HepG2 (cell line): ENCODE measurements around the gene DOCK11. TPM values are rescaled to one million over a fixed set of nuclear protein-coding genes. Genes with fewer than 3 reads are reported as not detected.

Experiments used
- ATAC-seq: fragments of 200-7000 bp; cut with Tn5 transposase; 3 replicates; pipeline ENCODE4 v1.9.1; 2020; ENCODE audit warnings: mild to moderate bottlenecking, moderate library complexity
- BruUV-seq: library from RNA; stranded (reverse); fragments of 400-500 nt; replicated peaks from 2 replicates; lab custom pipeline; 2021; lab: Mats Ljungman, UMichigan
- CTCF ChIA-PET: fragments of 300-600 bp; formaldehyde crosslinking; extraction: SDS; loops from one replicate; lab custom pipeline; 2021; ENCODE audit warnings: low total read pairs, inconsistent platforms, low intra/inter-chr PET ratio; lab: Yijun Ruan, JAX
- POLR2A ChIA-PET: fragments of 350-600 bp; sonication (Branson Sonifier 250); formaldehyde crosslinking; loops from one replicate; lab custom pipeline; 2020; ENCODE audit warnings: antibody characterized with exemption, inconsistent platforms; lab: Yijun Ruan, JAX
- DNase-seq: peaks from one replicate; pipeline ENCODE4 v3.0.0-alpha.2; 2015; ENCODE audit warnings: low spot score
- FAIRE-seq: peaks from 3 replicates; lab custom pipeline; 2011; peaks lifted over from hg19 to GRCh38; lab: Jason Lieb, UNC
- H2AFZ ChIP-seq: one replicate; pipeline ENCODE4 v1.6.1; 2011; ENCODE audit warnings: low read length, inconsistent platforms
- H3K27ac ChIP-seq: fragments of 300-600 bp; 3 replicates; pipeline ENCODE4 v1.8.0; 2011; ENCODE audit warnings: mixed run types, mild to moderate bottlenecking, mixed read lengths, low read length, inconsistent platforms; ENCODE audit not compliant: insufficient read depth; ENCODE audit errors: extremely low read length
- H3K27me3 ChIP-seq, 2 experiments: fragments of 200-600 bp in 1 of 2; 2 replicates in 1 of 2; 3 replicates in 1 of 2; pipeline versions ENCODE4 v1.6.0 to v1.8.0; 2011; ENCODE audit warnings: low read length in 2 of 2, mild to moderate bottlenecking in 2 of 2, moderate library complexity in 2 of 2, inconsistent platforms in 1 of 2; ENCODE audit not compliant: insufficient read depth in 2 of 2, control insufficient read depth in 1 of 2
- H3K36me3 ChIP-seq, 2 experiments: fragments of 200-600 bp in 1 of 2; replicated peaks in 1 of 2; 2 replicates in 1 of 2; 3 replicates in 1 of 2; pipeline versions ENCODE4 v1.5.1 to v1.8.0; 2011; ENCODE audit warnings: low read length in 2 of 2, inconsistent platforms in 1 of 2; ENCODE audit not compliant: insufficient read depth in 2 of 2, control insufficient read depth in 1 of 2
- H3K4me1 ChIP-seq: 2 replicates; pipeline ENCODE4 v1.5.1; 2012; ENCODE audit warnings: low read length, inconsistent platforms; ENCODE audit not compliant: insufficient read depth
- H3K4me2 ChIP-seq: 2 replicates; pipeline ENCODE4 v1.6.0; 2011; ENCODE audit warnings: low read depth, low read length, inconsistent platforms
- H3K4me3 ChIP-seq, 3 experiments: fragments of 200-600 bp in 1 of 3; sonication (generic), shearing (Covaris generic) in 1 of 3; replicated peaks in 1 of 3; 2 replicates each; pipeline ENCODE4 v1.5.1; 2011 to 2016; ENCODE audit warnings: low read length in 3 of 3, inconsistent platforms in 2 of 3, low read depth in 2 of 3, mild to moderate bottlenecking in 2 of 3, control low read depth in 1 of 3, mixed read lengths in 1 of 3; ENCODE audit not compliant: insufficient read depth in 1 of 3
- H3K79me2 ChIP-seq: one replicate; pipeline ENCODE4 v1.6.1; 2011; ENCODE audit warnings: low read length, inconsistent platforms; ENCODE audit not compliant: insufficient read depth
- H3K9ac ChIP-seq: 2 replicates; pipeline ENCODE4 v1.6.0; 2011; ENCODE audit warnings: mild to moderate bottlenecking, low read depth, low read length, inconsistent platforms; ENCODE audit not compliant: insufficient read depth
- H3K9me3 ChIP-seq: 2 replicates; pipeline ENCODE4 v1.5.1; 2012; ENCODE audit warnings: mild to moderate bottlenecking, low read length
- H4K20me1 ChIP-seq: 2 replicates; pipeline ENCODE4 v1.6.0; 2011; ENCODE audit warnings: inconsistent platforms, mild to moderate bottlenecking, low read length, moderate library complexity; ENCODE audit not compliant: insufficient read depth
- ELF4 ChIP-seq: sonication (generic); formaldehyde crosslinking; IDR thresholded peaks from 2 replicates; pipeline ENCODE4 v1.5.0; 2020; ENCODE audit warnings: missing genetic modification reagents, mild to moderate bottlenecking, moderate library complexity, borderline replicate concordance
- GTF3A ChIP-seq: sonication (generic); formaldehyde crosslinking; conservative IDR thresholded peaks from 2 replicates; pipeline ENCODE4 v1.4.0; 2020; ENCODE audit warnings: mild to moderate bottlenecking, missing genetic modification reagents
- JUN ChIP-seq: sonication (generic); formaldehyde crosslinking; IDR thresholded peaks from 2 replicates; pipeline ENCODE4 v1.4.0; 2020; ENCODE audit warnings: mild to moderate bottlenecking, missing genetic modification reagents
- KMT2B ChIP-seq: IDR thresholded peaks from 2 replicates; pipeline ENCODE4 v1.6.1; 2016; ENCODE audit warnings: missing genetic modification reagents, missing compliant biosample characterization
- MXI1 ChIP-seq: IDR thresholded peaks from 3 replicates; pipeline ENCODE4 v1.6.1; 2012; ENCODE audit warnings: low read depth, low read length, inconsistent platforms, borderline replicate concordance
- NFIC ChIP-seq: IDR thresholded peaks from 2 replicates; pipeline ENCODE4 v1.6.1; 2012; ENCODE audit warnings: mild to moderate bottlenecking, low read length, inconsistent platforms
- ZBTB42 ChIP-seq: sonication (generic); formaldehyde crosslinking; IDR thresholded peaks from 2 replicates; pipeline ENCODE4 v1.5.0; 2020; ENCODE audit warnings: mild to moderate bottlenecking, missing genetic modification reagents
- ZFP36L1 ChIP-seq: sonication (generic); formaldehyde crosslinking; IDR thresholded peaks from 2 replicates; pipeline ENCODE4 v1.8.0; 2022; ENCODE audit warnings: mild to moderate bottlenecking, missing genetic modification reagents, moderate library complexity
- ZNF24 ChIP-seq: fragments of 450-650 bp; IDR thresholded peaks from 2 replicates; pipeline ENCODE4 v1.6.1; 2017; ENCODE audit warnings: antibody characterized with exemption, mild to moderate bottlenecking
- ZNF3 ChIP-seq: IDR thresholded peaks from 2 replicates; pipeline ENCODE4 v1.7.0; 2017; ENCODE audit warnings: inconsistent platforms
- ZNF552 ChIP-seq: sonication (generic); formaldehyde crosslinking; IDR thresholded peaks from 2 replicates; pipeline ENCODE4 v1.9.0; 2022; ENCODE audit warnings: missing genetic modification reagents, mild to moderate bottlenecking, borderline replicate concordance
- ZZZ3 ChIP-seq: sonication (generic); formaldehyde crosslinking; IDR thresholded peaks from 2 replicates; pipeline ENCODE4 v1.4.0; 2020; ENCODE audit warnings: missing genetic modification reagents, mild to moderate bottlenecking, borderline replicate concordance
- WGBS: methylation state at CpG from one replicate; pipeline ENCODE4 v1.1.6; 2017; ENCODE audit warnings: low lambda C conversion rate; 5-methylcytosine and 5-hydroxymethylcytosine counted together
- in situ Hi-C: cut with HindIII; loops from 2 replicates; pipeline ENCODE4 v1.10.0; 2017; ENCODE audit warnings: low pct_unique_long_range_greater_than_20kb; ENCODE audit not compliant: extremely low pct_ligation_motif_present
- intact Hi-C: fragments of 100-400 bp; cut with micrococcal nuclease; formaldehyde crosslinking; loops from one replicate; pipeline ENCODE4 v1.10.0; 2022; ENCODE audit not compliant: unreplicated experiment
- polyA plus RNA-seq, 8 experiments: library from polyadenylated mRNA; depleted of rRNA in 3 of 8; stranded (reverse) in 7 of 8; unstranded in 1 of 8; fragments of >200 nt; fragmentation: Illumina TruSeq in 4 of 8; extraction: Trizol in 4 of 8; gene quantifications; 2 replicates each; pipeline versions ENCODE4 v1.2.1 to v1.2.3, GENCODE V29; 2011 to 2016; ENCODE audit warnings: low read depth in 4 of 8, missing spikeins in 1 of 8, mixed read lengths in 1 of 8; ENCODE audit not compliant: insufficient read depth in 1 of 8
- total RNA-seq, 5 experiments: library from RNA; depleted of rRNA; stranded (reverse); fragments of >200 nt; fragmentation: Illumina TruSeq; extraction: Trizol; gene quantifications; 2 replicates each; pipeline ENCODE4 v1.2.3, GENCODE V29; 2016; ENCODE audit warnings: low read depth in 1 of 5
- TF ChIP-seq, protein P1 (sequence below): sonication (generic); formaldehyde crosslinking; IDR thresholded peaks from 2 replicates; pipeline ENCODE4 v1.4.0; 2020; ENCODE audit warnings: mild to moderate bottlenecking, missing genetic modification reagents

DOCK11 gene
- total and polyA plus RNA-seq, 2 of the 13 experiments (the other 11 are each of a cell fraction or from before 2014, with no cell fraction given): 0.02 to 0.12 TPM

- no TSS peak for BruUV-seq
- no peak overlapping the region for H3K27ac ChIP-seq
- DNase-seq (no peak), ATAC-seq (no peak), FAIRE-seq (no peak)
- ChIA-PET CTCF (no interaction called here), POLR2A (no interaction called here)
- H3K79me2 ChIP-seq: no peaks in the 10 kb centered on the region
- intact Hi-C loops (no loop called here), in situ Hi-C loops (no loop called here)
- 68% methylated on average over 3 of the region's 3 CpGs for WGBS
- no peak overlapping the region for H3K4me2 ChIP-seq
- no peaks in the 10 kb centered on the region for H3K27me3 ChIP-seq
- no peak overlapping the region for H3K4me3 ChIP-seq
- no peaks in the 10 kb centered on the region for H3K36me3 ChIP-seq
- no peaks in the 10 kb centered on the region for H3K4me1 ChIP-seq
- H2AFZ ChIP-seq: no peak overlapping the region
- H3K9me3 ChIP-seq: no peaks in the 10 kb centered on the region
- TF ChIP-seq ZNF24 (no peak), ZBTB42 (CRISPR knock-in tag) (no peak), ZNF3 (no peak), JUN (no peak), ZNF552 (CRISPR knock-in tag) (no peak), ZZZ3 (CRISPR knock-in tag) (no peak), ZFP36L1 (no peak), GTF3A (CRISPR knock-in tag) (no peak), NFIC (no peak), MXI1 (no peak), KMT2B (CRISPR knock-in tag) (no peak), ELF4 (CRISPR knock-in tag) (no peak)
- TF ChIP-seq, protein P1, sequence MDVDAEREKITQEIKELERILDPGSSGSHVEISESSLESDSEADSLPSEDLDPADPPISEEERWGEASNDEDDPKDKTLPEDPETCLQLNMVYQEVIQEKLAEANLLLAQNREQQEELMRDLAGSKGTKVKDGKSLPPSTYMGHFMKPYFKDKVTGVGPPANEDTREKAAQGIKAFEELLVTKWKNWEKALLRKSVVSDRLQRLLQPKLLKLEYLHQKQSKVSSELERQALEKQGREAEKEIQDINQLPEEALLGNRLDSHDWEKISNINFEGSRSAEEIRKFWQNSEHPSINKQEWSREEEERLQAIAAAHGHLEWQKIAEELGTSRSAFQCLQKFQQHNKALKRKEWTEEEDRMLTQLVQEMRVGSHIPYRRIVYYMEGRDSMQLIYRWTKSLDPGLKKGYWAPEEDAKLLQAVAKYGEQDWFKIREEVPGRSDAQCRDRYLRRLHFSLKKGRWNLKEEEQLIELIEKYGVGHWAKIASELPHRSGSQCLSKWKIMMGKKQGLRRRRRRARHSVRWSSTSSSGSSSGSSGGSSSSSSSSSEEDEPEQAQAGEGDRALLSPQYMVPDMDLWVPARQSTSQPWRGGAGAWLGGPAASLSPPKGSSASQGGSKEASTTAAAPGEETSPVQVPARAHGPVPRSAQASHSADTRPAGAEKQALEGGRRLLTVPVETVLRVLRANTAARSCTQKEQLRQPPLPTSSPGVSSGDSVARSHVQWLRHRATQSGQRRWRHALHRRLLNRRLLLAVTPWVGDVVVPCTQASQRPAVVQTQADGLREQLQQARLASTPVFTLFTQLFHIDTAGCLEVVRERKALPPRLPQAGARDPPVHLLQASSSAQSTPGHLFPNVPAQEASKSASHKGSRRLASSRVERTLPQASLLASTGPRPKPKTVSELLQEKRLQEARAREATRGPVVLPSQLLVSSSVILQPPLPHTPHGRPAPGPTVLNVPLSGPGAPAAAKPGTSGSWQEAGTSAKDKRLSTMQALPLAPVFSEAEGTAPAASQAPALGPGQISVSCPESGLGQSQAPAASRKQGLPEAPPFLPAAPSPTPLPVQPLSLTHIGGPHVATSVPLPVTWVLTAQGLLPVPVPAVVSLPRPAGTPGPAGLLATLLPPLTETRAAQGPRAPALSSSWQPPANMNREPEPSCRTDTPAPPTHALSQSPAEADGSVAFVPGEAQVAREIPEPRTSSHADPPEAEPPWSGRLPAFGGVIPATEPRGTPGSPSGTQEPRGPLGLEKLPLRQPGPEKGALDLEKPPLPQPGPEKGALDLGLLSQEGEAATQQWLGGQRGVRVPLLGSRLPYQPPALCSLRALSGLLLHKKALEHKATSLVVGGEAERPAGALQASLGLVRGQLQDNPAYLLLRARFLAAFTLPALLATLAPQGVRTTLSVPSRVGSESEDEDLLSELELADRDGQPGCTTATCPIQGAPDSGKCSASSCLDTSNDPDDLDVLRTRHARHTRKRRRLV (CRISPR knock-in tag): no peak
- H4K20me1 ChIP-seq: no peaks in the 10 kb centered on the region
- no peak overlapping the region for H3K9ac ChIP-seq
These were observed 161.8 kb downstream of the DOCK11 start for GRCh38 chrX:118657413-118657812.
